C4-2B (cell line): Measurements from ENCODE around the gene ZNF844.
"Not testable (repeated sequence)": the region's sequence is repeated elsewhere in the genome, so short reads cannot be mapped to it uniquely, and the experiment has no call there.

Experiments
- H3K27ac ChIP-seq: fragments of 450-650 bp; 2 replicates; pipeline ENCODE4 v1.5.1; 2017
- ZFX ChIP-seq: fragments of 450-650 bp; IDR thresholded peaks from 2 replicates; pipeline ENCODE4 v1.6.1; 2017
- TF ChIP-seq, protein P1 (sequence below): fragments of 450-650 bp; conservative IDR thresholded peaks from 2 replicates; pipeline ENCODE4 v1.5.1; 2017; ENCODE audit warnings: mild to moderate bottlenecking

The ZNF844 gene

DNA sequence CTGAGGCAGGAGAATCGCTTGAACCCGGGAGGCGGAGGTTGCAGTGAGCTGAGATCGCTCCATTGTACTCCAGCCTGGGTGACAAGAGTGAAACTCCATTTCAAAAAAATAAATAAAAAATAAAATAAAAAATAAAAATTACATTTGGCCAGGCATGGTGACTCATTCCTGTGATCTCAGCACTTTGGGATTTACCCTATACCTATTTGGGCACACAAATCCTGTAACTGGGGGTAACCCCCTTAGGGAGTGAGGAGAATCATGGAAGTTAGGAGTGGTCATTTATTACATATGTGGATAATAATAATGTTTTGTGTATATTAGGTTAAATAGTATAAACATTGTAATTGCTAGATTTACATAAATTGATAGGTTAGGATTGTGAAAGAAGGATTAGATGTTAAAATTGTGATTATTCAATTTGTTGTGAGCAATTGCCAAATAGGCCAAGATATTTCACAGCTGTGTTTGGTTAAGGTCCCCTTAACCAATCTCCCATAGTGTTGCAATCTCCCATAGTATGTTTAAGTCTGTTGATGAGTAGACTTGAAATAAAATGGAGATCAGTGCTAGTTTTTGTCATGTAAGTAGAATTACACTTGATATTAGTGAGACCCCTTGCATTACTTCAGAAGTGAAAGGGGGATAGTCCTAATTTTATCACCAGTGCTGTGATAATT is 30.7 kb downstream of the ZNF844 start:
- H3K27ac ChIP-seq = no peak overlapping the region
- TF ChIP-seq, protein P1, sequence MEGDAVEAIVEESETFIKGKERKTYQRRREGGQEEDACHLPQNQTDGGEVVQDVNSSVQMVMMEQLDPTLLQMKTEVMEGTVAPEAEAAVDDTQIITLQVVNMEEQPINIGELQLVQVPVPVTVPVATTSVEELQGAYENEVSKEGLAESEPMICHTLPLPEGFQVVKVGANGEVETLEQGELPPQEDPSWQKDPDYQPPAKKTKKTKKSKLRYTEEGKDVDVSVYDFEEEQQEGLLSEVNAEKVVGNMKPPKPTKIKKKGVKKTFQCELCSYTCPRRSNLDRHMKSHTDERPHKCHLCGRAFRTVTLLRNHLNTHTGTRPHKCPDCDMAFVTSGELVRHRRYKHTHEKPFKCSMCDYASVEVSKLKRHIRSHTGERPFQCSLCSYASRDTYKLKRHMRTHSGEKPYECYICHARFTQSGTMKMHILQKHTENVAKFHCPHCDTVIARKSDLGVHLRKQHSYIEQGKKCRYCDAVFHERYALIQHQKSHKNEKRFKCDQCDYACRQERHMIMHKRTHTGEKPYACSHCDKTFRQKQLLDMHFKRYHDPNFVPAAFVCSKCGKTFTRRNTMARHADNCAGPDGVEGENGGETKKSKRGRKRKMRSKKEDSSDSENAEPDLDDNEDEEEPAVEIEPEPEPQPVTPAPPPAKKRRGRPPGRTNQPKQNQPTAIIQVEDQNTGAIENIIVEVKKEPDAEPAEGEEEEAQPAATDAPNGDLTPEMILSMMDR = no peak
- no peak for TF ChIP-seq ZFX

DNA sequence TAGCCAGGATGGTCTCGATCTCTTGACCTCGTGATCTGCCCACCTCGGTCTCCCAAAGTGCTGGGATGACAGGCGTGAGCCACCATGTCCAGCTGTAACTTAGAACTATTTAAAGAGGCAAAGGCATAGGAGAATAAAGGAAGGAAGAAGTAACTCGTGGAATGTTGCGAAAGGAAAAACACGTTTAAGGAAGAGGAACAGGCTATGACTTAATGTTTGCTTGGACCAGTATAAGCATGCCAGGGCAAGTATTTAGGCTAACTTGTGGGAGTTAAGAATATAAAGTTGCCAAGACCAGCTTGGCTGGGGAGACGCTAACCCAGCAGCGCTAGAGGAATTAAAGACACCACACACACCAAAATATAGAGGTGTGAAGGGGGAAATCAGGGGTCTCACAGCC is 33.5 kb downstream of the ZNF844 start:
- H3K27ac ChIP-seq = no peak overlapping the region
- TF ChIP-seq ZFX = no peak
- TF ChIP-seq, protein P1 = no peak

DNA sequence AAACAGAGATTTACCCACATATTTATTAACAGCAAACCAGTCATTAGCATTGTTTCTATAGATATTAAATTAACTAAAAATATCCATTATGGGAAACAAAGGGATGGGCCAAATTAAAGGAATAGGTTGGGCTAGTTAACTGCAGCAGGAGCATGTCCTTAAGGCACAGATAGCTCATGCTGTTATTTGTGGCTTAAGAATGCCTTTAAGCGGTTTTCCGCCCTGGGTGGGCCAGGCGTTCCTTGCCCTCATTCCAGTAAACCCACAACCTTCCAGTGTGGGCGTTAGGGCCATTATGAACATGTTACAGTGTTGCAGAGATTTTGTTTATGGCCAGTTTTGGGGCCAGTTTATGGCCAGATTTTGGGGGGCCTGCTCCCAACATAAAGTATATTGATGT is 39.4 kb downstream of the ZNF844 start:
- not testable (repeated sequence) for H3K27ac ChIP-seq

DNA sequence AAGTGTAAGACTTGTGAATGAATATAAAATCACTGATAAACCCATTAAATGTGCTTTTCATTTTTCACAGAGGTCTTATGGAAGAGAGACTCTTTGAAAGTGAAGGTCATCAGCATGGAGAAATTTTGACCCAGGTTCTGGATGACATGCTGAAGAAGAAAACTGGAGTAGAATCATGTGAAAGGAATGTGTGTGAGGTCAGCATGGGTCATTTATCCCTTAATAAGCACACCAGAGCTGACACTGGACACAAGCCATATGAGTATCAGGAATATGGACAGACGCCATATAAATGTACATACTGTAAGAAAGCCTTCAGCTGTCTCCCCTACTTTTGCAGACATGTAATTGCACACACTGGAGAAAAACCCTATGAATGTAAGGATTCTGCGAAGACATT is 46.6 kb downstream of the ZNF844 start:
- H3K27ac ChIP-seq = no peak overlapping the region
- TF ChIP-seq, protein P1 = no peak
- TF ChIP-seq ZFX = no peak

DNA sequence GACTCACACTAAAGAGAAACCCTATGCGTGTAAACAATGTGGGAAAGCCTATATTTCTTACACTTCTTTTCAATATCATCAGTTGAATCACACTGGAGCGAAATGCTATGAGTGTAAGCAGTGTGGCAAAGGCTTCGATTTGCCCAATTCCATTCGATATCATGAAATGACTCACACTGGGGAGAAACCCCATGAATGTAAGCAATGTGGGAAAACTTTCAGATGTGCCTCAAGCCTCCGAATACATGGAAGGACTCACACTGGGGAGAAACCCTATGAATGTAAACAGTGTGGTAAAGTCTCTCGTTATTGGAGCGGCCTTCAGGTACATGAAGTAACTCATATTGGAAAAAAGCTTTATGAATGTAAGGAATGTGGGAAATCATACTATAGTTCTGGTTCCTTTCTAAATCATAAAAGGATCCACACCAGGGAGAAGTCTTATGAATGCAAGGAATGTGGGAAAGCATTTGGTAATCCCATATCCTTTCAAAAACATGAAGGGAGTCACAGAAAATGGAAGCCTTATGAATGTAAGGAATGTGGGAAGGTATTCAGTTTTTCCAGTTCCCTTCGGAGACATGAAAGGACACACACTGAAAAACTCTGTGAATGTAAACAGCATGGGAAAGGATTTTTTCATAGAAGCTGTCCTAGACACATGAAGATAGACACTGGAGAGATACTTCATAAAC is 47.6 kb downstream of the ZNF844 start:
- TF ChIP-seq ZFX = no peak
- TF ChIP-seq, protein P1 = no peak
- H3K27ac ChIP-seq = no peak overlapping the region

DNA sequence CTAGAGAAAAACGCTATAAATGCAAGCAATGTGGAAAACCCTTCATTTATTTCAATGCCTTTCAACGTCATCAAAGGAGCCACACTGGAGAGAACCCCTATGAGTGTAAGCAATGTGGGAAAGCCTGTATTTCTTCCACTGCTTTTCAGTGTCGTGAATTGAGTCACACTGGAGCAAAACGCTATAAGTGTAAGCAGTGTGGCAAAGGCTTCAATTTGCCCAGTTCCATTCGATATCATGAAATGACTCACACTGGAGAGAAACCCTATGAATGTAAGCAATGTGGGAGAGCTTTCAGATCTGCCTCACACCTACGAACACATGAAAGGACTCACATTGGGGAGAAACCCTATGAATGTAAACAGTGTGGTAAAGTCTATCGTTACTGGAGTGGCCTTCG is 48.2 kb downstream of the ZNF844 start:
- TF ChIP-seq, protein P1 = no peak
- no peak for TF ChIP-seq ZFX
- no peak overlapping the region for H3K27ac ChIP-seq

DNA sequence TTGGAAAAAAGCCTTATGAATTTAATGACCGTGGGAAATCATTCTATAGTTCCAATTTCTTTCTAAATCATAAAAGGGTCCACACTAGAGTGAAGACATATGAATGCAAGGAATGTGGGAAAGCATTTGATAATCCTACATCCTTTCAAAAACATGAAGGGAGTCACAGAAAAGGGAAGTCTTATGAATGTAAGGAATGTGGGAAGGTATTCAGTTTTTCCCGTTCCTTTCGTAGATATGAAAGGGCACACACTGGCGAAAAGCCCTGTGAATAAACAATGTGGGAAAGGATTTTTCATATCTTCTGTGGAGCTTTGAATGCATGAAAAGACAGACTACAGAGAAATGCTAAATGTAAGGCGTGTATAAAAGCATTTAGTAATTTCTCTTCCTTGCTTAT is 48.6 kb downstream of the ZNF844 start:
- H3K27ac ChIP-seq = no peak overlapping the region
- TF ChIP-seq ZFX = no peak
- TF ChIP-seq, protein P1 = no peak
